PC-9 (cell line): Measurements from ENCODE around the gene BIRC2. TPM values are rescaled to one million over a fixed set of nuclear protein-coding genes. Genes with fewer than 3 reads are reported as not detected.

Source experiments
- BruUV-seq: library from RNA; stranded (reverse); fragments of 400-500 nt; replicated peaks from 2 replicates; lab custom pipeline; 2021; lab: Mats Ljungman, UMichigan
- CTCF ChIA-PET: fragments of 300-600 bp; sonication (Branson Sonifier 250); formaldehyde crosslinking; loops from one replicate; lab custom pipeline; 2022; ENCODE audit warnings: antibody characterized with exemption; lab: Charles Lee
- POLR2A ChIA-PET: fragments of 300-600 bp; sonication (Branson Sonifier 250); formaldehyde crosslinking; loops from one replicate; lab custom pipeline; 2022; ENCODE audit warnings: antibody characterized with exemption; ENCODE audit not compliant: unreplicated experiment; lab: Charles Lee
- DNase-seq, 2 experiments: peaks; one replicate each; pipeline versions ENCODE4 v3.0.0 to v3.0.0-alpha.2; 2015 to 2022; ENCODE audit warnings: mixed read lengths in 1 of 2
- H2AFZ ChIP-seq: fragments of 200-600 bp; sonication (generic); 2 replicates; pipeline ENCODE4 v1.8.1; 2017; ENCODE audit warnings: antibody characterized with exemption
- H3F3A ChIP-seq: fragments of 200-600 bp; sonication (generic); 2 replicates; pipeline ENCODE4 v1.8.1; 2017; ENCODE audit warnings: antibody characterized with exemption, mild to moderate bottlenecking, low read depth; ENCODE audit not compliant: insufficient read depth
- H3K27ac ChIP-seq: fragments of 200-600 bp; sonication (generic); 2 replicates; pipeline ENCODE4 v1.6.1; 2016; ENCODE audit warnings: mixed run types
- H3K27me3 ChIP-seq: fragments of 200-600 bp; sonication (generic); 2 replicates; pipeline ENCODE4 v1.6.1; 2016; ENCODE audit warnings: low read depth, mixed run types; ENCODE audit not compliant: insufficient read depth
- H3K36me3 ChIP-seq: fragments of 200-600 bp; sonication (generic); 2 replicates; pipeline ENCODE4 v1.6.1; 2016; ENCODE audit warnings: low read depth, mixed run types
- H3K4me1 ChIP-seq: fragments of 200-600 bp; sonication (generic); replicated peaks from 2 replicates; pipeline ENCODE4 v1.6.1; 2016; ENCODE audit warnings: mixed run types; ENCODE audit not compliant: insufficient read depth
- H3K4me2 ChIP-seq: fragments of 200-600 bp; sonication (generic); 2 replicates; pipeline ENCODE4 v1.6.1; 2017; ENCODE audit warnings: mixed run types
- H3K4me3 ChIP-seq: fragments of 200-600 bp; sonication (generic); 2 replicates; pipeline ENCODE4 v1.6.1; 2016; ENCODE audit warnings: mixed run types
- H3K79me2 ChIP-seq: fragments of 200-600 bp; sonication (generic); 2 replicates; pipeline ENCODE4 v1.6.1; 2017; ENCODE audit warnings: low read depth, mixed run types
- H3K9me2 ChIP-seq: fragments of 200-600 bp; sonication (generic); 2 replicates; pipeline ENCODE4 v1.8.1; 2017; ENCODE audit warnings: mild to moderate bottlenecking; ENCODE audit not compliant: insufficient read depth
- H3K9me3 ChIP-seq: fragments of 200-600 bp; sonication (generic); 2 replicates; pipeline ENCODE4 v1.8.1; 2016; ENCODE audit warnings: low read depth; ENCODE audit not compliant: insufficient read depth
- H4K20me1 ChIP-seq: fragments of 200-600 bp; sonication (generic); 2 replicates; pipeline ENCODE4 v1.8.1; 2017; ENCODE audit not compliant: insufficient read depth
- CTCF ChIP-seq: fragments of 200-600 bp; sonication (generic); conservative IDR thresholded peaks from 2 replicates; pipeline ENCODE4 v1.6.1; 2017; ENCODE audit warnings: mixed run types, antibody characterized with exemption, mild to moderate bottlenecking, moderate library complexity
- EZH2 ChIP-seq: fragments of 200-600 bp; sonication (generic); IDR thresholded peaks from 2 replicates; pipeline ENCODE4 v1.8.0; 2017; ENCODE audit warnings: antibody characterized with exemption, low read depth
- intact Hi-C: fragments of 100-400 bp; cut with micrococcal nuclease; formaldehyde crosslinking; loops from one replicate; pipeline ENCODE4 v1.10.0; 2022; ENCODE audit not compliant: unreplicated experiment
- total RNA-seq: library from RNA; stranded (reverse); gene quantifications from 2 replicates; pipeline ENCODE4 v1.2.3, GENCODE V29; 2021

BIRC2 gene
- total RNA-seq, 1 experiment from 2014 or later, result 33.7 TPM

GRCh38 chr11:102317768-102318103, 29.3 kb upstream of the BIRC2 start:
- H3K4me2 ChIP-seq, result peak overlapping the region; percentile 78
- ChIA-PET CTCF (no interaction called here), POLR2A (no interaction called here)
- H3K9me3 ChIP-seq, result no peaks in the 10 kb centered on the region
- 0 out of 2 replicates have a peak, but pooled peaks cover 8% of the 10 kb centered on the region for H3K36me3 ChIP-seq
- H3K27ac ChIP-seq, result peak overlapping the region; percentile 80
- H4K20me1 ChIP-seq, result no peaks in the 10 kb centered on the region
- H3K4me3 ChIP-seq, result peak overlapping the region; percentile 67
- H3K27me3 ChIP-seq, result no peaks in the 10 kb centered on the region
- H3K4me1 ChIP-seq, result peaks cover 29% of the 10 kb centered on the region
- no peak for DNase-seq
- no peaks in the 10 kb centered on the region for H3K9me2 ChIP-seq
- intact Hi-C loops, result loop anchor here (1.0 kb wide), 1 partner anchor 28 kb away; no protein-coding TSS in a partner anchor
- H3K79me2 ChIP-seq, result 0 out of 2 replicates have a peak, but pooled peaks cover 4% of the 10 kb centered on the region
- peak overlapping the region; percentile 86 for H2AFZ ChIP-seq
- TF ChIP-seq EZH2 (no peak), CTCF (no peak)
- TSS peak; percentile 76 for BruUV-seq
- H3F3A ChIP-seq, result peaks cover 19% of the 10 kb centered on the region

GRCh38 chr11:102318469-102318868, 28.5 kb upstream of the BIRC2 start:
- intact Hi-C loops, result no loop called here
- H3F3A ChIP-seq, result peaks cover 19% of the 10 kb centered on the region
- peak overlapping the region; percentile 78; the same call in 1 of the 2 replicates for H3K4me2 ChIP-seq
- BruUV-seq, result no TSS peak
- no peaks in the 10 kb centered on the region for H4K20me1 ChIP-seq
- CTCF ChIA-PET, result no interaction called here
- TF ChIP-seq EZH2, result no peak
- TF ChIP-seq CTCF, result no peak
- H3K27ac ChIP-seq, result 0 out of 2 replicates have a peak overlapping the region, but pooled peaks have one; percentile 80
- no peak for DNase-seq
- POLR2A ChIA-PET, result no interaction called here
- H3K79me2 ChIP-seq, result 0 out of 2 replicates have a peak, but pooled peaks cover 4% of the 10 kb centered on the region
- H3K4me3 ChIP-seq, result no peak overlapping the region
- no peaks in the 10 kb centered on the region for H3K9me2 ChIP-seq
- no peak overlapping the region for H2AFZ ChIP-seq
- 0 out of 2 replicates have a peak, but pooled peaks cover 8% of the 10 kb centered on the region for H3K36me3 ChIP-seq
- H3K9me3 ChIP-seq, result no peaks in the 10 kb centered on the region
- peaks cover 37% of the 10 kb centered on the region for H3K4me1 ChIP-seq
- no peaks in the 10 kb centered on the region for H3K27me3 ChIP-seq

GRCh38 chr11:102319544-102319943, 27.5 kb upstream of the BIRC2 start:
- Histone ChIP-seq H3K79me2 (0 out of 2 replicates have a peak, but pooled peaks cover 4% of the 10 kb centered on the region), H3K9me2 (no peaks in the 10 kb centered on the region), H3F3A (peaks cover 26% of the 10 kb centered on the region), H2AFZ (no peak overlapping the region), H3K27me3 (no peaks in the 10 kb centered on the region), H3K4me1 (peaks cover 42% of the 10 kb centered on the region), H3K27ac (no peak overlapping the region), H3K4me2 (no peak overlapping the region), H3K9me3 (no peaks in the 10 kb centered on the region), H3K4me3 (no peak overlapping the region), H4K20me1 (no peaks in the 10 kb centered on the region), H3K36me3 (0 out of 2 replicates have a peak, but pooled peaks cover 8% of the 10 kb centered on the region)
- TF ChIP-seq CTCF (no peak), EZH2 (no peak)
- no TSS peak for BruUV-seq
- ChIA-PET CTCF (no interaction called here), POLR2A (no interaction called here)
- intact Hi-C loops, result no loop called here
- peak in 1 of 2 experiments; percentile 32 for DNase-seq
